Measurements from ENCODE around the gene ZNF618. TPM values are rescaled to one million over a fixed set of nuclear protein-coding genes. Genes with fewer than 3 reads are reported as not detected.

The ZNF618 gene
- total RNA-seq, 1 donor from 2014 or later, result 7.4 TPM

- peaks cover 0 to 15% of the 10 kb centered on the region in 2 donors for H3K36me3 ChIP-seq
- TF ChIP-seq CTCF (IDR thresholded peaks at IDR 0.05), result no peak
- TF ChIP-seq POLR2AphosphoS5 (IDR thresholded peaks at IDR 0.05; ENCODE audit: insufficient read depth in 1 of 2, low read depth in 1 of 2), result peak in 1 of 2 donors; percentile 15
- H3K27me3 ChIP-seq, result no peaks in the 10 kb centered on the region
- H3K9me3 ChIP-seq, result no peaks in the 10 kb centered on the region
- no peak overlapping the region for H3K27ac ChIP-seq
- H3K4me1 ChIP-seq, result peaks cover 19% of the 10 kb centered on the region
- intact Hi-C loops (cut with DNase I), result no loop called here
- no peak overlapping the region for H3K4me3 ChIP-seq
- DNase-seq (ENCODE audit: extremely low spot score in 2 of 2), result peak; percentile 54 to 74
Observed at GRCh38 chr9:114004221-114004716, 128.2 kb downstream of the ZNF618 start.

GRCh38 chr9:114005371-114006154 lies 129.5 kb downstream of the ZNF618 start:
- H3K4me1 ChIP-seq, result peaks cover 14% of the 10 kb centered on the region
- intact Hi-C loops (cut with DNase I), result no loop called here
- no peaks in the 10 kb centered on the region for H3K27me3 ChIP-seq
- no peak for TF ChIP-seq POLR2A (IDR thresholded peaks at IDR 0.05)
- no peak overlapping the region for H3K27ac ChIP-seq
- H3K9me3 ChIP-seq, result no peaks in the 10 kb centered on the region
- peak; percentile 77 to 93 for DNase-seq (ENCODE audit: extremely low spot score in 2 of 2)
- peaks cover 0 to 15% of the 10 kb centered on the region in 2 donors for H3K36me3 ChIP-seq
- no peak overlapping the region for H3K4me3 ChIP-seq

- Histone ChIP-seq H3K27me3 (no peaks in the 10 kb centered on the region), H3K4me1 (peaks cover 14% of the 10 kb centered on the region), H3K9me3 (no peaks in the 10 kb centered on the region), H3K4me3 (no peak overlapping the region), H3K36me3 (peaks cover 0 to 15% of the 10 kb centered on the region in 2 donors), H3K27ac (no peak overlapping the region)
- TF ChIP-seq POLR2A (IDR thresholded peaks at IDR 0.05), result no peak
- DNase-seq (ENCODE audit: extremely low spot score in 2 of 2), result peak; percentile 49 to 77
- intact Hi-C loops (cut with DNase I), result no loop called here
Observed at GRCh38 chr9:114006155-114006550, 130.0 kb downstream of the ZNF618 start.

GRCh38 chr9:114006931-114007691 lies 131.0 kb downstream of the ZNF618 start:
- H3K9me3 ChIP-seq, result no peaks in the 10 kb centered on the region
- no peak overlapping the region for H3K4me3 ChIP-seq
- peaks cover 14% of the 10 kb centered on the region for H3K4me1 ChIP-seq
- TF ChIP-seq POLR2AphosphoS5 (IDR thresholded peaks at IDR 0.05; ENCODE audit: insufficient read depth in 1 of 2, low read depth in 1 of 2), result no peak
- TF ChIP-seq POLR2A (IDR thresholded peaks at IDR 0.05), result no peak
- no peak for TF ChIP-seq CTCF (IDR thresholded peaks at IDR 0.05)
- intact Hi-C loops (cut with DNase I), result no loop called here
- H3K36me3 ChIP-seq, result peaks cover 0 to 10% of the 10 kb centered on the region in 2 donors
- no peak overlapping the region for H3K27ac ChIP-seq
- no peaks in the 10 kb centered on the region for H3K27me3 ChIP-seq
- DNase-seq (ENCODE audit: extremely low spot score in 2 of 2), result peak; percentile 44 to 85

GRCh38 chr9:114007991-114008666 lies 132.0 kb downstream of the ZNF618 start:
- H3K27ac ChIP-seq, result no peak overlapping the region
- H3K4me1 ChIP-seq, result peaks cover 13% of the 10 kb centered on the region
- H3K27me3 ChIP-seq, result no peaks in the 10 kb centered on the region
- peaks cover 0 to 6% of the 10 kb centered on the region in 2 donors for H3K36me3 ChIP-seq
- intact Hi-C loops (cut with DNase I), result no loop called here
- TF ChIP-seq CTCF (IDR thresholded peaks at IDR 0.05), result no peak
- no peak for TF ChIP-seq POLR2A (IDR thresholded peaks at IDR 0.05)
- no peak for TF ChIP-seq POLR2AphosphoS5 (IDR thresholded peaks at IDR 0.05; ENCODE audit: insufficient read depth in 1 of 2, low read depth in 1 of 2)
- no peak overlapping the region for H3K4me3 ChIP-seq
- peak; percentile 74 to 78 for DNase-seq (ENCODE audit: extremely low spot score in 2 of 2)
- no peaks in the 10 kb centered on the region for H3K9me3 ChIP-seq

Measured in vagina (tissue), 2 donors.